ENCODE data around the gene KRTAP9-3.
"Not testable (repeated sequence)": the region's sequence is repeated elsewhere in the genome, so short reads cannot be mapped to it uniquely, and the experiment has no call there.

Gene KRTAP9-3

GRCh38 chr17:41251261-41251660, 19.0 kb downstream of the KRTAP9-3 start:
- no peak for DNase-seq (ENCODE audit: low spot score)

- DNase-seq (ENCODE audit: low spot score), result no peak
Observed at GRCh38 chr17:41254861-41255260, 22.6 kb downstream of the KRTAP9-3 start.

GRCh38 chr17:41255381-41256290, 23.4 kb downstream of the KRTAP9-3 start, which contains the start of gene KRTAP9-9:
Gene KRTAP9-9, plus strand, starts transcription at chr17:41255384.
- DNase-seq (ENCODE audit: low spot score), result not testable (repeated sequence)

DNA sequence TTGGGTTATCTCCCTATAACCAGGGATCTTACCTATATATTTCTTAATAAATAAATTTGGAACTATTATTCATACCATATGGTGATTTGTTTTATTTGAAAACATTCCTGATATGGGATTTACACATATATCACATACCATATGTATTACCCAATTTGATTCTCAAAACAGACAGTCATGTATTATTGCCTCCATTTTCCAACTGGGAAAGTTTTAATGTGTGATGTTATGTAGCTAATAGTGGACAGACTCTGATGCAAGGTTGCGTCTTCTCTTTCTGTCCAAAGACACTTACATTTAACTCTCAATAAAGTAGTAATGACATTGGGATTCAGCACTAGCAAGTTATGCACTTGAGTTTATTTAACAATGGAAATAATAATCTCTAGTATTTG, 24.0 kb downstream of the KRTAP9-3 start:
- DNase-seq (ENCODE audit: low spot score), result no peak

DNA sequence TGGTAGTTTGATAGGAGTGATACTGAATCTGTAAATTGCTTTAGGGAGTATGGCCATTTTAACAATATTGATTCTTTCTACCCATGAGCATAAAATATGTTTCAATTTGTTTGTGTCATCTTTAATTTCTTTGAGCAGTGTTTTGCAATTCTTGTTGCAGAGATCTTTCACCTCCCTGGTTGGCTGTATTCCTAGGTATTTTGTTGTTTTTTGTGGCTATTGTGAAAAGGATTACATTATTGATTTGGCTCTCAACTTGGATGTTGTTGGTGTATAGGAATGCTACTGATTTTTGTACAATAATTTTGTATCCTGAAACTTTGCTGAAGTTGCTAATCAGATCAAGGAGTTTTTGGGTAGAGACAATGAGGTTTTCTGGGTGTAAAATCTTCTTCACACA, 26.2 kb downstream of the KRTAP9-3 start:
- no peak for DNase-seq (ENCODE audit: low spot score)

DNA sequence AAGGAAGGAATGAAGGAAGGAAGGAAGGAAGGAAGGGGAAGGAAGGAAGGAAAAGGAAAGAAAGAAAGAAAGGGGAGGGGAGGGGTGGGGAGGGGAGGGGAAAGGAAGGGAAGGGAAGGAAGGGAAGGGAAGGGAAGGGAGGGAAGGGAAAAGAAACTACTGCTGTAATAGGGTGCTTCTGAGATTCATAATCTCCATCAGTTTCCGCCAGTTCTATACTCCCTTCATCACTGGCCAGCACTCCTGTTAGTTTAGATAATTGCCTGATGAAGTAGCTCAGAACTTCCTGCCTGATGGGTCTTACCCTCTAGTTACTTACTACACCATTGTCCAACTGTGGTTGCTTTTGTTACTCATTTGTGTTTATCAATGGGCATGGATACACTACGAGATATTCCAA, 31.0 kb downstream of the KRTAP9-3 start:
- no peak for DNase-seq (ENCODE audit: low spot score)

DNA sequence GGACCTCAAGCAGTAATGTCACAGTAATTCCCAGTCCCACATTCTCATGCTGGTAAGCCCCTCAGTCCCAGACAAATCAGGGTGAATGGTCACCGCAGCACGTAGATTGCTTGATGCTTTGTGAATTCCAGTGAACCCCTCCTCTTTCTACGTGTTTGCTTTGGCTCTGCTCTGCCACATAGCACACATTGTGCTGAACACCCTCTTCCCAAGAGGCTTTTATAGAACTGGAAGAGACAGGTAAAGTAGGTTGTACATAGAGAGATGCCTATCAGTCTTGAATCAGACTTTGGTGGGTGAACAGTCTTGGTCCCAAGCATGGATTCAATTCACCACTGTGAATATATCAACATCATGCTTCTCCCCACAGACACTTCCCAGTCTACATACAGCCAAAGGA, 32.4 kb downstream of the KRTAP9-3 start:
- DNase-seq (ENCODE audit: low spot score), result no peak

DNA sequence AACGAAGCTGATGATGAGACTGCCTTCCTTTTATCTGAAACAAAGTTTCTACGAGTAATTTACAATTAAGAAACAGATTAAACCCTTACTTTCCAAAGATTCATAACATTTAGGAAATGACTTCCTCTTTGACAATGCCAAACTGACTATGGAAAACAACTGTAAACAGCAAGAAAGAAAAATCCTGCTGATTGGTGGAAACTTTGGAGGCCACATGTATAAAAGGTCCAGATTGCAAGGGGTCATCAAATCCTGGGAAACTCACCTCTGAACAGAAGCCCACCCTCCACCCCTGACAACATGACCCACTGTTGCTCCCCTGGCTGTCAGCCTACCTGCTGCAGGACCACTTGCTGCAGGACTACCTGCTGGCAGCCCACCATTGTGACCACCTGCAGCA, 32.8 kb downstream of the KRTAP9-3 start, which contains the start of gene KRTAP9-6:
Gene KRTAP9-6, plus strand, starts transcription at position 301 of the 400 bp plus-strand sequence. Its CDS starts 0 bp downstream, at position 301.
- DNase-seq (ENCODE audit: low spot score), result no peak

- no peak for DNase-seq (ENCODE audit: low spot score)
Observed at GRCh38 chr17:41267711-41268110, 35.5 kb downstream of the KRTAP9-3 start.

DNA sequence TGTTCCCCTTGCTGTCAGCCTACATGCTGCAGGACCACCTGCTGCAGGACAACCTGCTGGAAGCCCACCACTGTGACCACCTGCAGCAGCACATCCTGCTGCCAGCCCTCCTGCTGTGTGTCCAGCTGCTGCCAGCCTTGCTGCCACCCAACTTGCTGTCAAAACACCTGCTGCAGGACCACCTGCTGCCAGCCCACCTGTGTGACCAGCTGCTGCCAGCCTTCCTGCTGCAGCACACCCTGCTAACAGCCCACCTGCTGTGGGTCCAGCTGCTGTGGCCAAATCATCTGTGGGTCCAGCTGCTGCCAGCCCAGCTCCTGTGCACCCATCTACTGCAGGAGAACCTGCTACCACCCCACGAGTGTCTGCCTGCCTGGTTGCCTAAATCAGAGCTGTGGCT, 39.1 kb downstream of the KRTAP9-3 start:
- DNase-seq (ENCODE audit: low spot score), result not testable (repeated sequence)

- DNase-seq (ENCODE audit: low spot score), result no peak
Observed at GRCh38 chr17:41271858-41272257, 39.6 kb downstream of the KRTAP9-3 start.

DNA sequence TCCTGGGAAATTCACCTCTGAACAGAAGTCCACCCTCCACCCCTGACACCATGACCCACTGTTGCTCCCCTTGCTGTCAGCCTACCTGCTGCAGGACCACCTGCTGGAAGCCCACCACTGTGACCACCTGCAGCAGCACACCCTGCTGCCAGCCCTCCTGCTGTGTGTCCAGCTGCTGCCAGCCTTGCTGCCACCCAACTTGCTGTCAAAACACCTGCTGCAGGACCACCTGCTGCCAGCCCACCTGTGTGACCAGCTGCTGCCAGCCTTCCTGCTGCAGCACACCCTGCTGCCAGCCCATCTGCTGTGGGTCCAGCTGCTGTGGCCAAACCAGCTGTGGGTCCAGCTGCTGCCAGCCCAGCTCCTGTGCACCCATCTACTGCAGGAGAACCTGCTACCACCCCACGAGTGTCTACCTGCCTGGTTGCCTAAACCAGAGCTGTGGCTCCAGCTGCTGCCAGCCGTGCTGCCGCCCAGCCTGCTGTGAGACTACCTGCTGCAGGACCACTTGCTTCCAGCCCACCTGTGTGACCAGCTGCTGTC, 43.5 kb downstream of the KRTAP9-3 start, which contains the start of gene KRTAP9-7:
Gene KRTAP9-7, plus strand, starts transcription at position 51 of the 543 bp plus-strand sequence. Its CDS starts 0 bp downstream, at position 51.
- not testable (repeated sequence) for DNase-seq (ENCODE audit: low spot score)

- no peak for DNase-seq (ENCODE audit: low spot score)
Observed at GRCh38 chr17:41278176-41278955, 46.1 kb downstream of the KRTAP9-3 start.
